ENCODE data around the gene HHATL.

Gene HHATL

GRCh38 chr3:42696356-42697288 lies 6.0 kb downstream of the HHATL start:
- FAIRE-seq (no peak), DNase-seq (ENCODE audit: insufficient read length, low spot score) (no peak)
- no peak for TF ChIP-seq CTCF (IDR thresholded peaks at IDR 0.05; ENCODE audit: insufficient read depth, missing control alignments)

- FAIRE-seq: no peak
- DNase-seq (ENCODE audit: insufficient read length, low spot score): no peak
- TF ChIP-seq CTCF (IDR thresholded peaks at IDR 0.05; ENCODE audit: insufficient read depth, missing control alignments): no peak
Measured at GRCh38 chr3:42694366-42694765, 8.2 kb downstream of the HHATL start.

GRCh38 chr3:42693530-42693930 lies 9.1 kb downstream of the HHATL start:
- no peak for FAIRE-seq
- DNase-seq (ENCODE audit: insufficient read length, low spot score): no peak
- TF ChIP-seq CTCF (IDR thresholded peaks at IDR 0.05; ENCODE audit: insufficient read depth, missing control alignments): no peak

DNA sequence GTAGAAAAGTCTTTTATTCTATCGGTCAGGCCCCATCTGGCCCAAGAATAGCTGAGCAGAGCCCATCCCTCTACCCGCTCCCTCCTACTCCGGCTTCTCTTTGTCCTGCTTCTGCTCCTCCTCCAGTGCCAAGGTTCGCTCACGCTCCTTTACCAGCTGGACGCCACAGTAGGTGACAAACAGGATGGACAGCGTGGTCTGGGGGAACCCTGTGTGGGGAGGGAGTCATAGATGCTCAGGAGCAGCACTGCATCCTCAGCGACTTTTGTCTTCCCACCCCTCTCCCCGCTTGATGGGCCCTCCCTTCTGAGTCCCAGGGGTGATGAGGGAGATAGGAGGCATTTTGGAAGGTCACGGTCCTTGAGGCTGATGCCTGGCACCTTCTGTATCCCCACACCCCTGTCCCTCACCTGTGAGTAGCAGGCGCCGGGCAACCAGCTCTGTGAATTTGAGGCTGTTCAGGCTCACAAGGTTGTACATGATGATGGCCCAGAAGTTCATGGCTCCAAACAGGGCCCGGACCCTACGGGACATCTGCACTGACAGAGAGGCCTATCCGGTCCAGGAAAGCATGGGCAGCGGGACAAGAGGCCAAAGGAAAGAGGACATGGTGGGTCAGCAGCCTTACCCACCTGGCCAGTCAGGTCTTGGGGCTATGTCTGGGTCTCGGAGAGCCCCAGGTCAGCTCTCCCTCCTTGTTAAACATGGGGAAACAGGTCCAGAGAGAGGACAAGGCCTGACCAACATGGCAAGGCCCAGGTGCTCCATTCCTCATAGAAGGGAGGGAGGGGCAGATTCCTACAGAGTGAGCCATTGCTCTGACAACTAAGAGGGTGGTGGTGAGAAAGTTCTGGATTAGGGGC lies 9.7 kb downstream of the HHATL start:
- DNase-seq (ENCODE audit: insufficient read length, low spot score) (no peak), FAIRE-seq (no peak)
- no peak for TF ChIP-seq CTCF (IDR thresholded peaks at IDR 0.05; ENCODE audit: insufficient read depth, missing control alignments)

GRCh38 chr3:42691816-42692666 lies 10.6 kb downstream of the HHATL start:
- FAIRE-seq: no peak
- no peak for DNase-seq (ENCODE audit: insufficient read length, low spot score)
- TF ChIP-seq CTCF (IDR thresholded peaks at IDR 0.05; ENCODE audit: insufficient read depth, missing control alignments): no peak

GRCh38 chr3:42690766-42691680 lies 11.6 kb downstream of the HHATL start:
- FAIRE-seq (no peak), DNase-seq (ENCODE audit: insufficient read length, low spot score) (peak; percentile 6)
- no peak for TF ChIP-seq CTCF (IDR thresholded peaks at IDR 0.05; ENCODE audit: insufficient read depth, missing control alignments)

All from D721Med (cell line).